GM12864 (cell line): ENCODE results near the gene PML.

Experiments used
- DNase-seq: peaks from one replicate; pipeline ENCODE4 v3.0.0-alpha.2; 2011; ENCODE audit warnings: low read depth
- H3K4me3 ChIP-seq: 2 replicates; pipeline ENCODE4 v1.5.1; 2011; ENCODE audit warnings: mild to moderate bottlenecking, low read depth, low read length, control low read depth
- CTCF ChIP-seq: IDR thresholded peaks from 2 replicates; pipeline ENCODE4 v1.5.1; 2011; ENCODE audit warnings: low read depth, mild to moderate bottlenecking, moderate library complexity, low read length, control low read depth, inconsistent platforms; ENCODE audit errors: missing control alignments

The PML gene

GRCh38 chr15:73981761-73982221 lies 12.7 kb upstream of the PML start:
- no peak overlapping the region for H3K4me3 ChIP-seq
- no peak for TF ChIP-seq CTCF
- DNase-seq, result no peak

- H3K4me3 ChIP-seq, result no peak overlapping the region
- no peak for DNase-seq
- no peak for TF ChIP-seq CTCF
These were observed 12.1 kb upstream of the PML start for GRCh38 chr15:73982222-73982962.

GRCh38 chr15:73983211-73983727 lies 11.2 kb upstream of the PML start:
- H3K4me3 ChIP-seq, result no peak overlapping the region
- TF ChIP-seq CTCF, result no peak
- DNase-seq, result no peak

- no peak for TF ChIP-seq CTCF
- H3K4me3 ChIP-seq, result no peak overlapping the region
- no peak for DNase-seq
These were observed 10.7 kb upstream of the PML start for GRCh38 chr15:73983773-73984172.

GRCh38 chr15:73984208-73984979 lies 10.1 kb upstream of the PML start:
- TF ChIP-seq CTCF, result no peak
- H3K4me3 ChIP-seq, result no peak overlapping the region
- DNase-seq, result no peak

- no peak for DNase-seq
- H3K4me3 ChIP-seq, result no peak overlapping the region
- no peak for TF ChIP-seq CTCF
These were observed 9.2 kb upstream of the PML start for GRCh38 chr15:73985101-73985873.
